DOHH2 (cell line): ENCODE measurements around the gene GALK2.
"Not testable (repeated sequence)": the region's sequence is repeated elsewhere in the genome, so short reads cannot be mapped to it uniquely, and the experiment has no call there.

Source experiments
- H3F3A ChIP-seq: fragments of 200-600 bp; sonication (generic), shearing (Covaris generic); 2 replicates; pipeline ENCODE4 v1.6.0; 2016; ENCODE audit warnings: antibody characterized with exemption, mild to moderate bottlenecking; ENCODE audit not compliant: control insufficient read depth, insufficient read depth
- H3K27ac ChIP-seq: fragments of 200-600 bp; sonication (generic); 2 replicates; pipeline ENCODE4 v1.5.1; 2014; ENCODE audit warnings: low read depth, mild to moderate bottlenecking, low read length, moderate library complexity
- H3K27me3 ChIP-seq: fragments of 200-600 bp; sonication (generic); 2 replicates; pipeline ENCODE4 v1.6.1; 2014; ENCODE audit warnings: mild to moderate bottlenecking, low read length, mixed read lengths; ENCODE audit not compliant: control insufficient read depth
- H3K36me3 ChIP-seq: fragments of 200-600 bp; sonication (generic); 2 replicates; pipeline ENCODE4 v1.6.1; 2014; ENCODE audit warnings: mild to moderate bottlenecking, low read length, moderate library complexity, mixed read lengths; ENCODE audit not compliant: control insufficient read depth
- H3K4me1 ChIP-seq: fragments of 200-600 bp; sonication (generic); 2 replicates; pipeline ENCODE4 v1.6.1; 2014; ENCODE audit warnings: mild to moderate bottlenecking, low read length, mixed read lengths; ENCODE audit not compliant: control insufficient read depth
- H3K4me2 ChIP-seq: fragments of 200-600 bp; sonication (generic); 2 replicates; pipeline ENCODE4 v1.6.0; 2014; ENCODE audit warnings: mild to moderate bottlenecking, low read length, moderate library complexity
- H3K4me3 ChIP-seq: fragments of 200-600 bp; sonication (generic); 2 replicates; pipeline ENCODE4 v1.5.1; 2014; ENCODE audit warnings: mild to moderate bottlenecking, low read length, mixed read lengths
- H3K79me2 ChIP-seq: fragments of 200-600 bp; sonication (generic); 2 replicates; pipeline ENCODE4 v1.6.1; 2014; ENCODE audit warnings: mild to moderate bottlenecking, low read length, mixed read lengths; ENCODE audit not compliant: control insufficient read depth
- H3K9me2 ChIP-seq: fragments of 200-600 bp; sonication (generic); replicated peaks from 2 replicates; pipeline ENCODE4 v1.6.1; 2014; ENCODE audit warnings: mild to moderate bottlenecking, low read length, mixed read lengths; ENCODE audit not compliant: control insufficient read depth
- H3K9me3 ChIP-seq: fragments of 200-600 bp; sonication (generic); 2 replicates; pipeline ENCODE4 v1.6.1; 2014; ENCODE audit warnings: antibody characterized with exemption, low read length, mixed read lengths; ENCODE audit not compliant: control insufficient read depth, insufficient read depth
- H4K20me1 ChIP-seq: fragments of 200-600 bp; sonication (generic); 2 replicates; pipeline ENCODE4 v1.6.0; 2014; ENCODE audit warnings: low read depth, mild to moderate bottlenecking, antibody characterized with exemption, low read length, moderate library complexity; ENCODE audit not compliant: control insufficient read depth, insufficient read depth
- EZH2phosphoT487 ChIP-seq: fragments of 200-600 bp; sonication (generic); IDR thresholded peaks from 2 replicates; pipeline ENCODE4 v1.6.1; 2017; ENCODE audit warnings: borderline replicate concordance, mild to moderate bottlenecking, antibody characterized with exemption, low read length, moderate library complexity, mixed read lengths
- TF ChIP-seq, protein P1 (sequence below): fragments of 200-600 bp; sonication (generic); IDR thresholded peaks from one replicate; pipeline ENCODE4 v1.5.1; 2014; ENCODE audit warnings: antibody characterized with exemption, mild to moderate bottlenecking, low read depth, low read length; ENCODE audit not compliant: poor library complexity, severe bottlenecking

GALK2 gene

DNA sequence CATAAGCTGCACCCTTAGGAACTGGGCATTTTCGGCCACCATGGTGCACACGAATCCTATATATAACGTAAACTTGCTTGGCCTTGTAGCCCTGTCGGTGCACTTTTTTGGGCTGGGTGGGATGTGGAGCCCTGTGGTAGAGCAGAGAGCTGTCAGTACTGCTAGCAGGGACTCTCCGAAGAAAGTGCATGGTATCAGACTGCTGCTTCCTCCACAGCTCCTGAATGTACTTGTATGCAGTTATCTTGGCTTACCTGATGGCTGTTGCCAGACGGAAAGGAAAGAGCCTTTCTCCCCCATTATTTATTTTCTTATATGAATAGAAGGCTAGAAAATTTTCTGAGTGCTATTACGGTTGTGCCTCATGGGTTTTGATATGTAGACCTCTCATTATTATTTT is 8.4 kb downstream of the GALK2 start:
- TF ChIP-seq, protein P1, sequence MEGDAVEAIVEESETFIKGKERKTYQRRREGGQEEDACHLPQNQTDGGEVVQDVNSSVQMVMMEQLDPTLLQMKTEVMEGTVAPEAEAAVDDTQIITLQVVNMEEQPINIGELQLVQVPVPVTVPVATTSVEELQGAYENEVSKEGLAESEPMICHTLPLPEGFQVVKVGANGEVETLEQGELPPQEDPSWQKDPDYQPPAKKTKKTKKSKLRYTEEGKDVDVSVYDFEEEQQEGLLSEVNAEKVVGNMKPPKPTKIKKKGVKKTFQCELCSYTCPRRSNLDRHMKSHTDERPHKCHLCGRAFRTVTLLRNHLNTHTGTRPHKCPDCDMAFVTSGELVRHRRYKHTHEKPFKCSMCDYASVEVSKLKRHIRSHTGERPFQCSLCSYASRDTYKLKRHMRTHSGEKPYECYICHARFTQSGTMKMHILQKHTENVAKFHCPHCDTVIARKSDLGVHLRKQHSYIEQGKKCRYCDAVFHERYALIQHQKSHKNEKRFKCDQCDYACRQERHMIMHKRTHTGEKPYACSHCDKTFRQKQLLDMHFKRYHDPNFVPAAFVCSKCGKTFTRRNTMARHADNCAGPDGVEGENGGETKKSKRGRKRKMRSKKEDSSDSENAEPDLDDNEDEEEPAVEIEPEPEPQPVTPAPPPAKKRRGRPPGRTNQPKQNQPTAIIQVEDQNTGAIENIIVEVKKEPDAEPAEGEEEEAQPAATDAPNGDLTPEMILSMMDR = no peak
- no peak for TF ChIP-seq EZH2phosphoT487
- Histone ChIP-seq H3K27ac (no peak overlapping the region), H3K79me2 (peaks cover 24% of the 10 kb centered on the region)

DNA sequence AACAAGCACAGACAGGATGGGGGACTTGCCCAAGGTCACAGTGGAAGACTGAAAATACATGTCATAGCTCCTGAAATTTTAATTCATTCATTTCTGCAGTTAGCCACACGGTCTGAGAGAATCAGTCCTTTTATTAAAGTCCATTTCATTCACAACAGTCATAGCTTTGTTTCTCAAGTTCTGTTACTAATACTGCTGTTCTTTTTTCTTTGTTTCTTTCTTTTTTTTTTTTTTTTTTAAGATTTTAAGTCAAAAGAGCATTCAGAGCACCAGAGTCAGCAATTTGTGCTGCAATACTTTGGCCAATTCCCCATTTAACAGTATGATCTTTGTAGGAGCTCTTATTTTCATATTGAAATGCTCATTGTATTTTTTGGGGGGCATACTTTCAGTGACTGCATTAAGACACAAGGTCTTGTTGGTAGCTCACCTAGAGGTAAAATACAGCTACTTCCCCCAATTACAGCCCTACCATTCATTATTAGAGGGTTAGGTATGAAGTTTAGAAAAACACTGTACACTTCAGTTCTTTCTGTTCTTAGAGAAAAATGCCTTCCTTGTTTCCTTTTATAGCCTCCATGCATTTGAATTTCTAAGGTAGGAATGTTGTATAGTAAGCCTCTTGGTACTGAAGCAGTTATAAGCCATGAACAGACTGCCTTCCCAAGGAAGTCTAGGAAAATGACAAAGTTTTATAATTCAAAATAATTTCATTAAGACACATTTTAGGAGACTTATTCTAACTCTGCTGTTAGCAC is 9.6 kb downstream of the GALK2 start:
- Histone ChIP-seq H3K4me2 (no peak overlapping the region), H3F3A (no peaks in the 10 kb centered on the region), H3K27me3 (no peaks in the 10 kb centered on the region), H3K9me2 (no peaks in the 10 kb centered on the region), H4K20me1 (no peaks in the 10 kb centered on the region), H3K4me3 (no peak overlapping the region), H3K79me2 (peaks cover 20% of the 10 kb centered on the region), H3K9me3 (no peaks in the 10 kb centered on the region), H3K27ac (no peak overlapping the region), H3K36me3 (peaks cover 4% of the 10 kb centered on the region; the same call in 1 of the 2 replicates), H3K4me1 (no peaks in the 10 kb centered on the region)
- TF ChIP-seq, protein P1 = no peak
- no peak for TF ChIP-seq EZH2phosphoT487

More for the DNA sequence above, 8.4 kb downstream of the GALK2 start:
- Histone ChIP-seq H3K9me2 (no peaks in the 10 kb centered on the region), H3K4me2 (no peak overlapping the region), H3K27me3 (no peaks in the 10 kb centered on the region), H3K36me3 (peaks cover 4% of the 10 kb centered on the region; the same call in 1 of the 2 replicates), H3K4me3 (no peak overlapping the region), H3K9me3 (no peaks in the 10 kb centered on the region), H3F3A (no peaks in the 10 kb centered on the region), H4K20me1 (no peaks in the 10 kb centered on the region), H3K4me1 (no peaks in the 10 kb centered on the region)

DNA sequence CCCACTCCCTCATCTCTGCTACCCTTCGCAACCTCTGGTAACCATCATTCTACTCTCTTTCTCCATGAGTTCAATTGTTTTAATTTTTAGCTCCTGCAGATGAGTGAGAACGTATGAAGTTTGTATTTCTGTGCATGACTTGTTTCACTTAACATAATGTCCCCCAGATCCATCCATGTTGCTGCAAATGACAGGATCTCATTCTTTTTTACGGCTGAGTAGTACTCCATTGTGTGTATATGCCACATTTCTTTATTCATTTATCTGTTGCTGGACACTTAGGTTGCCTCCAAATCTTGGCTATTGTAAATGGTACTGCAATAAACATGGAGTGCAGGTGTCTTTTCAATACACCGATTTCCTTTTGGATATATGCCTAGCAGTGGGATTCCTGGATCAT is 12.1 kb downstream of the GALK2 start:
- H3K4me3 ChIP-seq = no peak overlapping the region
- H3K79me2 ChIP-seq = peaks cover 30% of the 10 kb centered on the region
- H3K27me3 ChIP-seq = no peaks in the 10 kb centered on the region
- no peaks in the 10 kb centered on the region for H3K9me2 ChIP-seq
- 0 out of 2 replicates have a peak, but pooled peaks cover 3% of the 10 kb centered on the region for H3K4me1 ChIP-seq
- peaks cover 8% of the 10 kb centered on the region for H3K36me3 ChIP-seq
- H3K4me2 ChIP-seq = no peak overlapping the region
- TF ChIP-seq, protein P1 = no peak
- no peak for TF ChIP-seq EZH2phosphoT487
- no peaks in the 10 kb centered on the region for H3F3A ChIP-seq
- no peaks in the 10 kb centered on the region for H4K20me1 ChIP-seq
- no peak overlapping the region for H3K27ac ChIP-seq
- no peaks in the 10 kb centered on the region for H3K9me3 ChIP-seq

DNA sequence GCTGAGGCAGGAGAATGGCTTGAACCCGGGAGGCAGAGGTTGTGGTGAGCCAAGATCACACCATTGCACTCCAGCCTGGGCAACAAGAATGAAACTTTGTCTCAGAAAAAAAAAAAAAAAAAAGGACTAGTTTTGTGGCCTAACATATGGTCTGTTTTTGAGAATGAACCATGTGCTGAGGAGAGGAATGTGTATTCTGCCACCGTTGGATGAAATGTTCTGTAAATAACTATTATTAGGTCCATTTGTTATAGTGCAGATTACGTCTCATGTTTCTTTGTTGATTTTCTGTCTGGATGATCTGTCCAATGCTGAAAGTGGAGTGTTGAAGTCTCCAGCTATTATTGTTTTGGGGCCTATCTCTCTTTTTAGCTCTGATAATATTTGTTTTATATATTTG is 13.7 kb downstream of the GALK2 start:
- H3K79me2 ChIP-seq = peaks cover 38% of the 10 kb centered on the region
- not testable (repeated sequence) for H3K36me3 ChIP-seq, H4K20me1 ChIP-seq, H3F3A ChIP-seq, H3K27ac ChIP-seq, H3K4me1 ChIP-seq, H3K9me3 ChIP-seq, H3K27me3 ChIP-seq, H3K9me2 ChIP-seq, H3K4me3 ChIP-seq, H3K4me2 ChIP-seq
